ENCODE data around the gene IL1R2. TPM values are rescaled to one million over a fixed set of nuclear protein-coding genes. Genes with fewer than 3 reads are reported as not detected.
A peak's percentile ranks its signal among the peaks of the same experiment; 100 is the strongest.

IL1R2 gene
- total and polyA plus RNA-seq, 9 of the 15 experiments (the other 6 are each of a cell fraction or from before 2014, with no cell fraction given) = 0.13 TPM; not detected in 8

GRCh38 chr2:102070058-102070642 lies 78.4 kb downstream of the IL1R2 start (continued):
- TF ChIP-seq ATF1 (CRISPR knock-in tag; IDR thresholded peaks at IDR 0.05) = no peak
- peak; percentile 59 for TF ChIP-seq ATF1 (tag; IDR thresholded peaks at IDR 0.05)
- TF ChIP-seq CXXC5 (CRISPR knock-in tag; IDR thresholded peaks at IDR 0.05) = peak; percentile 26; the same call in 1 of the 2 replicates
- peak in 1 of 2 experiments; percentile 48; a peak in 2 of 4 replicates for TF ChIP-seq RCOR1 (IDR thresholded peaks at IDR 0.05; ENCODE audit: borderline replicate concordance in 1 of 2, low read depth in 2 of 2, low read length in 2 of 2)
- peak; percentile 63 for TF ChIP-seq REST (IDR thresholded peaks at IDR 0.05; ENCODE audit: borderline replicate concordance)
- TF ChIP-seq REST (CRISPR knock-in tag; IDR thresholded peaks at IDR 0.05; ENCODE audit: low read depth) = no peak
- peak; percentile 57 for TF ChIP-seq NBN (IDR thresholded peaks at IDR 0.05; ENCODE audit: low read depth)
- TF ChIP-seq ZNF184 (CRISPR knock-in tag; IDR thresholded peaks at IDR 0.05) = no peak
- TF ChIP-seq SMARCA4 (IDR thresholded peaks at IDR 0.05) = peak; percentile 9; the same call in 1 of the 2 replicates
- no peak for TF ChIP-seq ZNF311 (CRISPR knock-in tag; IDR thresholded peaks at IDR 0.05)
- no peak for TF ChIP-seq VEZF1 (CRISPR knock-in tag; IDR thresholded peaks at IDR 0.05)
- TF ChIP-seq PHF8 (IDR thresholded peaks at IDR 0.05; ENCODE audit: borderline replicate concordance, low read length) = peak; percentile 39; the same call in 1 of the 2 replicates
- TF ChIP-seq ZBTB2 (IDR thresholded peaks at IDR 0.05) = no peak; the same call in 1 of the 2 replicates
- no peak for TF ChIP-seq KDM4B (IDR thresholded peaks at IDR 0.05; ENCODE audit: borderline replicate concordance in 2 of 2, low read depth in 1 of 2)
- no peak for TF ChIP-seq ZNF274 (IDR thresholded peaks at IDR 0.05; ENCODE audit: borderline replicate concordance, low read depth, low read length)
- 0 out of 2 replicates have a peak, but pooled peaks have one; percentile 56 for TF ChIP-seq OTX1 (CRISPR knock-in tag; IDR thresholded peaks at IDR 0.05)
- no peak for TF ChIP-seq HNRNPK (IDR thresholded peaks at IDR 0.05; ENCODE audit: low read depth, low read length, poor library complexity, severe bottlenecking)
- TF ChIP-seq SRF (CRISPR knock-in tag; IDR thresholded peaks at IDR 0.05) = peak in 1 of 2 experiments; percentile 76; a peak in 2 of 4 replicates

Data from K562 (cell line).